ENCODE results near the gene TSPEAR.

Gene TSPEAR

DNA sequence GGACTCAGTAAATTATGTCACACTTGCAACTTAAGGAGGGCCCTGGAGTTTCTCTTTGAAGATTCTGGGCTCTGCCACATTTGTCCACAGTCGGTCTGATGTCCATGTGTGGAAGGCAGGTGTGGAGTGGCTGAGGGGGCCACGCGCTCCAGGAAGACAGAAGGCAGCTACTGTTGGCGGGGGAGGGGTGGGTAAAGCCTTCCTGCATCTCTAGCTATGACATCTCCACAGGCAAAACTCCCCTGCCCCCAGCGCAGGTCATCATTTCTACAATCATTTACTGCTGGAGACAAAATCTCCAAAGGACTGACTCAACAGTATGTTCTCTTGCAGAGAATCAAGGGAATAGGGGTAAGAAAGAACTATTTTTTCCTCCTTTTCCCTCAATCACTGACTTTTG lies 11.4 kb upstream of the TSPEAR start:
- no peak overlapping the region for H3K4me2 ChIP-seq (ENCODE audit: low read length)
- H3K27ac ChIP-seq (ENCODE audit: low read depth, low read length): no peak overlapping the region

DNA sequence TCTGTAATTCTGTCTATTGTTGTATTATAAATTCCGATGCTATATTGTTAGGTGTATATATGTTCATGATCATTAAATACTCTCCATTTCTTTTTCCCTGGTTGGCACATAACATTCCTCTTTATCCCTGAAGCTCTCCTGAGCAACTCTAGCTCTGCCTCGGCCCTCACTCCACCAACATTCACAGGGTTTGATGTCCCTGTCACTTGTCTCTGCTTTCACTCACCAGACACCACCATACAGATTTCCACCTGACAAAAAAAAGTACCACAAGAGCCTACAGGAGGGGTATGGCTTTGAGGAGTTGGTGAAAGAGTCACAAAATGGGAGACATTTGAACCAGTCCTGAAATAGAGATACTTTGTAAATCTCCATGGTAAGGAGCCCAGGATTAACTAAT lies 8.8 kb upstream of the TSPEAR start:
- H3K4me1 ChIP-seq (ENCODE audit: control insufficient read depth, low read length): no peaks in the 10 kb centered on the region
- H3K27me3 ChIP-seq (ENCODE audit: control insufficient read depth, low read length): peaks cover 29% of the 10 kb centered on the region
- H4K20me1 ChIP-seq (ENCODE audit: control insufficient read depth, insufficient read depth, low read depth, low read length): no peaks in the 10 kb centered on the region
- no peaks in the 10 kb centered on the region for H3F3A ChIP-seq (ENCODE audit: control insufficient read depth, insufficient read depth)
- no peak overlapping the region for H3K4me2 ChIP-seq (ENCODE audit: low read length)
- no peaks in the 10 kb centered on the region for H3K9me3 ChIP-seq (ENCODE audit: control insufficient read depth, insufficient read depth, low read length)
- no peaks in the 10 kb centered on the region for H3K9me2 ChIP-seq (replicated peaks; ENCODE audit: control insufficient read depth, low read length)
- H3K4me3 ChIP-seq (ENCODE audit: low read length): no peak overlapping the region
- no peaks in the 10 kb centered on the region for H3K36me3 ChIP-seq (ENCODE audit: control insufficient read depth, low read length)
- no peak for TF ChIP-seq EZH2phosphoT487 (IDR thresholded peaks at IDR 0.05; ENCODE audit: borderline replicate concordance, low read length)
- TF ChIP-seq, protein P1, sequence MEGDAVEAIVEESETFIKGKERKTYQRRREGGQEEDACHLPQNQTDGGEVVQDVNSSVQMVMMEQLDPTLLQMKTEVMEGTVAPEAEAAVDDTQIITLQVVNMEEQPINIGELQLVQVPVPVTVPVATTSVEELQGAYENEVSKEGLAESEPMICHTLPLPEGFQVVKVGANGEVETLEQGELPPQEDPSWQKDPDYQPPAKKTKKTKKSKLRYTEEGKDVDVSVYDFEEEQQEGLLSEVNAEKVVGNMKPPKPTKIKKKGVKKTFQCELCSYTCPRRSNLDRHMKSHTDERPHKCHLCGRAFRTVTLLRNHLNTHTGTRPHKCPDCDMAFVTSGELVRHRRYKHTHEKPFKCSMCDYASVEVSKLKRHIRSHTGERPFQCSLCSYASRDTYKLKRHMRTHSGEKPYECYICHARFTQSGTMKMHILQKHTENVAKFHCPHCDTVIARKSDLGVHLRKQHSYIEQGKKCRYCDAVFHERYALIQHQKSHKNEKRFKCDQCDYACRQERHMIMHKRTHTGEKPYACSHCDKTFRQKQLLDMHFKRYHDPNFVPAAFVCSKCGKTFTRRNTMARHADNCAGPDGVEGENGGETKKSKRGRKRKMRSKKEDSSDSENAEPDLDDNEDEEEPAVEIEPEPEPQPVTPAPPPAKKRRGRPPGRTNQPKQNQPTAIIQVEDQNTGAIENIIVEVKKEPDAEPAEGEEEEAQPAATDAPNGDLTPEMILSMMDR (IDR thresholded peaks at IDR 0.05; ENCODE audit: low read depth, low read length, poor library complexity, severe bottlenecking): no peak
- H3K79me2 ChIP-seq (ENCODE audit: control insufficient read depth, low read length): no peaks in the 10 kb centered on the region
- H3K27ac ChIP-seq (ENCODE audit: low read depth, low read length): no peak overlapping the region

More for the DNA sequence above, 11.4 kb upstream of the TSPEAR start:
- Histone ChIP-seq H3K4me3 (ENCODE audit: low read length) (no peak overlapping the region), H3K9me2 (replicated peaks; ENCODE audit: control insufficient read depth, low read length) (no peaks in the 10 kb centered on the region), H4K20me1 (ENCODE audit: control insufficient read depth, insufficient read depth, low read depth, low read length) (no peaks in the 10 kb centered on the region), H3K9me3 (ENCODE audit: control insufficient read depth, insufficient read depth, low read length) (no peaks in the 10 kb centered on the region), H3K27me3 (ENCODE audit: control insufficient read depth, low read length) (peaks cover 21% of the 10 kb centered on the region), H3F3A (ENCODE audit: control insufficient read depth, insufficient read depth) (no peaks in the 10 kb centered on the region), H3K36me3 (ENCODE audit: control insufficient read depth, low read length) (no peaks in the 10 kb centered on the region), H3K79me2 (ENCODE audit: control insufficient read depth, low read length) (no peaks in the 10 kb centered on the region), H3K4me1 (ENCODE audit: control insufficient read depth, low read length) (no peaks in the 10 kb centered on the region)
- TF ChIP-seq, protein P1 (IDR thresholded peaks at IDR 0.05; ENCODE audit: low read depth, low read length, poor library complexity, severe bottlenecking): no peak
- TF ChIP-seq EZH2phosphoT487 (IDR thresholded peaks at IDR 0.05; ENCODE audit: borderline replicate concordance, low read length): no peak

DNA sequence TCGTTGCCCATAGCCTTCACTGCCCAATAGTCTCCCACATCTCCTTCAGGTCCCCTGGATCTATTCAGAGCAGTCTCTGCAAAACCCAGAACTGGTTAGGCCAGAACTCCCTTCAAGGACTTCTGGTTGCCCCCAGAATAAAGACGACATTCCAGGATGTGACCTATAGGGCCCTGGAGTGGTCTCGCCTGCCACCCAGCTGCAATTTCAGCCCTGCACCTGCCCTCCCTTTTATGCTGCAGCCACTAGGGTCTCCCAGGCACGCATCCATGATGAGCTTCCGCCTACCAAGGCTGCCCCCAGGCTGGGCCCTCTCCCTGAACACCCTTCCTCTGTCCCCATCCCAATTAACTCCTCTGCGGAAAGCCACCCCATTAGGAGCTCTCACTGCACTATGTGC lies 7.2 kb upstream of the TSPEAR start:
- Histone ChIP-seq H3K9me3 (ENCODE audit: control insufficient read depth, insufficient read depth, low read length) (no peaks in the 10 kb centered on the region), H4K20me1 (ENCODE audit: control insufficient read depth, insufficient read depth, low read depth, low read length) (no peaks in the 10 kb centered on the region), H3K4me2 (ENCODE audit: low read length) (no peak overlapping the region), H3K9me2 (replicated peaks; ENCODE audit: control insufficient read depth, low read length) (no peaks in the 10 kb centered on the region), H3K79me2 (ENCODE audit: control insufficient read depth, low read length) (no peaks in the 10 kb centered on the region), H3K27me3 (ENCODE audit: control insufficient read depth, low read length) (peaks cover 35% of the 10 kb centered on the region), H3K4me1 (ENCODE audit: control insufficient read depth, low read length) (no peaks in the 10 kb centered on the region), H3F3A (ENCODE audit: control insufficient read depth, insufficient read depth) (no peaks in the 10 kb centered on the region), H3K27ac (ENCODE audit: low read depth, low read length) (no peak overlapping the region), H3K4me3 (ENCODE audit: low read length) (no peak overlapping the region), H3K36me3 (ENCODE audit: control insufficient read depth, low read length) (no peaks in the 10 kb centered on the region)
- TF ChIP-seq EZH2phosphoT487 (IDR thresholded peaks at IDR 0.05; ENCODE audit: borderline replicate concordance, low read length): no peak
- TF ChIP-seq, protein P1 (IDR thresholded peaks at IDR 0.05; ENCODE audit: low read depth, low read length, poor library complexity, severe bottlenecking): peak; percentile 9

DNA sequence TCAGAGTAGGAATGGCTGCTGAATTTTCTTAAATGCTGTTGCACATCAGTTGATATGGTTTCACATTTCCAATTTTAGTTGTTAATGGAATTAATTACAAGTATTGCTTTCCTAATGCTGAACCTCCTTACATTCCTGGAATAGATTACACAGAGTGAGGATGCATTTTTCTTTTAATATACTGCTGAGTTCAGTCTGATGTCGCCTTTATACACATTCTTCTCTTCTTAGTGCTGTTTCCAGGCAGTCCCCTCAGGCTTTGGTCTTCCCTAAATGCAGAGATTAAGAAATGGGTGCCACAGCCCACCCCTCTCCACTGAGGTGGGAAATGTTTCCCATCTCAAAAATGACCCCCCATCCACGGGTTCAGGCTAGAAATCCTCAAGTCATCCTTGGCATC lies 6.7 kb upstream of the TSPEAR start:
- Histone ChIP-seq H3K27ac (ENCODE audit: low read depth, low read length) (no peak overlapping the region), H4K20me1 (ENCODE audit: control insufficient read depth, insufficient read depth, low read depth, low read length) (no peaks in the 10 kb centered on the region), H3K27me3 (ENCODE audit: control insufficient read depth, low read length) (peaks cover 36% of the 10 kb centered on the region), H3K4me1 (ENCODE audit: control insufficient read depth, low read length) (no peaks in the 10 kb centered on the region), H3K9me2 (replicated peaks; ENCODE audit: control insufficient read depth, low read length) (no peaks in the 10 kb centered on the region), H3K4me2 (ENCODE audit: low read length) (no peak overlapping the region), H3K4me3 (ENCODE audit: low read length) (no peak overlapping the region), H3K36me3 (ENCODE audit: control insufficient read depth, low read length) (no peaks in the 10 kb centered on the region), H3K9me3 (ENCODE audit: control insufficient read depth, insufficient read depth, low read length) (no peaks in the 10 kb centered on the region), H3F3A (ENCODE audit: control insufficient read depth, insufficient read depth) (no peaks in the 10 kb centered on the region), H3K79me2 (ENCODE audit: control insufficient read depth, low read length) (no peaks in the 10 kb centered on the region)
- no peak for TF ChIP-seq EZH2phosphoT487 (IDR thresholded peaks at IDR 0.05; ENCODE audit: borderline replicate concordance, low read length)
- TF ChIP-seq, protein P1 (IDR thresholded peaks at IDR 0.05; ENCODE audit: low read depth, low read length, poor library complexity, severe bottlenecking): no peak

All from DOHH2 (cell line).